ENCODE results near the gene ANKRD6.
A peak's percentile ranks its signal among the peaks of the same experiment; 100 is the strongest.
"Not testable (repeated sequence)": the region's sequence is repeated elsewhere in the genome, so short reads cannot be mapped to it uniquely, and the experiment has no call there.

The ANKRD6 gene

GRCh38 chr6:89432875-89433251 lies at the start of gene ANKRD6:
Gene ANKRD6, plus strand, starts transcription at chr6:89433152. Its CDS starts 133,825 bp downstream, at chr6:89566977.
- DNase-seq = peak; percentile 63

GRCh38 chr6:89385156-89385667 lies 47.7 kb upstream of the ANKRD6 start:
- DNase-seq = peak; percentile 78

- DNase-seq = no peak
Observed at GRCh38 chr6:89385846-89386245, 47.1 kb upstream of the ANKRD6 start.

GRCh38 chr6:89386917-89387491 lies 45.9 kb upstream of the ANKRD6 start:
- no peak for DNase-seq

- peak; percentile 49 for DNase-seq
Observed at GRCh38 chr6:89387516-89388201, 45.3 kb upstream of the ANKRD6 start.

- no peak for DNase-seq
Observed at GRCh38 chr6:89388846-89389245, 44.1 kb upstream of the ANKRD6 start.

GRCh38 chr6:89392823-89393222 lies 40.1 kb upstream of the ANKRD6 start:
- no peak for DNase-seq

- no peak for DNase-seq
Observed at GRCh38 chr6:89393659-89394058, 39.3 kb upstream of the ANKRD6 start.

- not testable (repeated sequence) for DNase-seq
Observed at GRCh38 chr6:89397884-89398283, 35.1 kb upstream of the ANKRD6 start.

- DNase-seq = no peak
Observed at GRCh38 chr6:89398762-89399525, 34.0 kb upstream of the ANKRD6 start.

- no peak for DNase-seq
Observed at GRCh38 chr6:89400050-89400449, 32.9 kb upstream of the ANKRD6 start.

- DNase-seq = no peak
Observed at GRCh38 chr6:89400912-89401399, 32.0 kb upstream of the ANKRD6 start.

GRCh38 chr6:89402776-89403175 lies 30.2 kb upstream of the ANKRD6 start:
- no peak for DNase-seq

- DNase-seq = no peak
Observed at GRCh38 chr6:89404512-89404911, 28.4 kb upstream of the ANKRD6 start.

GRCh38 chr6:89406141-89406540 lies 26.8 kb upstream of the ANKRD6 start:
- DNase-seq = no peak

- DNase-seq = no peak
Observed at GRCh38 chr6:89409461-89410035, 23.4 kb upstream of the ANKRD6 start.

GRCh38 chr6:89410231-89410761 lies 22.7 kb upstream of the ANKRD6 start:
- peak; percentile 42 for DNase-seq

- no peak for DNase-seq
Observed at GRCh38 chr6:89410788-89411144, 22.2 kb upstream of the ANKRD6 start.

- peak; percentile 30 for DNase-seq
Observed at GRCh38 chr6:89411145-89412070, 21.5 kb upstream of the ANKRD6 start.

- DNase-seq = peak; percentile 65
Observed at GRCh38 chr6:89412071-89413005, 20.6 kb upstream of the ANKRD6 start, which contains the start of gene RRAGD. Gene RRAGD, minus strand, starts transcription at chr6:89412273. Its CDS starts 280 bp downstream, at chr6:89411993.

GRCh38 chr6:89413006-89413400 lies 19.9 kb upstream of the ANKRD6 start:
- no peak for DNase-seq

Measured in DMS79 treated with DMSO at 0.1 percent for 48 hours (cell line).